ENCODE measurements around the gene KCNJ10.

DNA sequence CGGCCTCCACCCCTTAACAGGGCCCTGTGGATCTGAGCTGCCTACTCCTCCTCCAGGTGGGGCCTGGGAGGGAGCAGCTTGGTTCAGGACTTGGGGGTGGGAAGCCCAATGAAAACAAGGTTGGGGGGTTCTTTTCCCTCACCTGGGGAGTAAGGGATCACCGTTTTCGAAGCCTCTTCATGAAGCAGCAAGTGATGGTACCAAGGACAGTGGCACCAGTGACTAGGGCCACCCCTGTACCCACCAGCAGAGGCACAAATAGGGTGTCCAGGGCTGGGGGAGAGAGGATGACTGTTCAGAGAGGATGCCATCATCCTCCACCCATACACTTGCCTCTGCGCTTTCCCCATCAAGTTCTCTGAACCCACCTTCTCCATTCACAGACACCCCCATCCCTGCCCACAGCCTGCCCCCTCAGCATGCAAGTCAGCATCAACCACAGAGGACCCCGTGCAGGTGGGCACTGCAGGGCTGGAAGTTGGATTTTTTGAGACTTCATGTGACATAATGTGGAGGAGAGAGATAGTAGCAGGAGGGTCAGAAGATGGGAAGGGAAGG is 21.8 kb upstream of the KCNJ10 start:
- TF ChIP-seq CTCF (IDR thresholded peaks at IDR 0.05; ENCODE audit: poor library complexity) (no peak), EZH2 (IDR thresholded peaks at IDR 0.05; ENCODE audit: borderline replicate concordance) (no peak)
